ENCODE results near the gene GRID2.

Gene GRID2

DNA sequence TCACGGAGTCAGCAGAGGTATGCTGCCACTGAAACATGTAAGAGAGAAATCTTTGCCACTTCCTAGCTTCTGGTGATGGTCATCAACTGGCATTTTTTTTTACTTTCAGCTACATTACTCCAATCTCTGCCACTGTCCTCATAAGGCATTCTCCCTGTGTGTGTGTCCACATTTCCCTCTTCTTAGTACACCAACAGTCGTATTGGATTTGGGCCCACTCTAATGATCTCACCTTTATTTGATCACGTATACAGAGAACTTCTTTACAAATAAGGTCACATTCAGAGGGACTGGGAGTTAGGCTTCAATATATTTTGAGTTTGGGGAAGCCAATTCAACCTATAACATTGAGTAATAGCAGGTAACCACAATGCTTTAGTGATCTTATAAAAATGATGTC is 649.1 kb downstream of the GRID2 start:
- TF ChIP-seq, protein P1, sequence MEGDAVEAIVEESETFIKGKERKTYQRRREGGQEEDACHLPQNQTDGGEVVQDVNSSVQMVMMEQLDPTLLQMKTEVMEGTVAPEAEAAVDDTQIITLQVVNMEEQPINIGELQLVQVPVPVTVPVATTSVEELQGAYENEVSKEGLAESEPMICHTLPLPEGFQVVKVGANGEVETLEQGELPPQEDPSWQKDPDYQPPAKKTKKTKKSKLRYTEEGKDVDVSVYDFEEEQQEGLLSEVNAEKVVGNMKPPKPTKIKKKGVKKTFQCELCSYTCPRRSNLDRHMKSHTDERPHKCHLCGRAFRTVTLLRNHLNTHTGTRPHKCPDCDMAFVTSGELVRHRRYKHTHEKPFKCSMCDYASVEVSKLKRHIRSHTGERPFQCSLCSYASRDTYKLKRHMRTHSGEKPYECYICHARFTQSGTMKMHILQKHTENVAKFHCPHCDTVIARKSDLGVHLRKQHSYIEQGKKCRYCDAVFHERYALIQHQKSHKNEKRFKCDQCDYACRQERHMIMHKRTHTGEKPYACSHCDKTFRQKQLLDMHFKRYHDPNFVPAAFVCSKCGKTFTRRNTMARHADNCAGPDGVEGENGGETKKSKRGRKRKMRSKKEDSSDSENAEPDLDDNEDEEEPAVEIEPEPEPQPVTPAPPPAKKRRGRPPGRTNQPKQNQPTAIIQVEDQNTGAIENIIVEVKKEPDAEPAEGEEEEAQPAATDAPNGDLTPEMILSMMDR (IDR thresholded peaks at IDR 0.05; ENCODE audit: control insufficient read depth, extremely low read depth, insufficient read depth): no peak
- DNase-seq (ENCODE audit: low read depth): no peak
- H3K4me3 ChIP-seq (ENCODE audit: low read depth, low read length): no peak overlapping the region

DNA sequence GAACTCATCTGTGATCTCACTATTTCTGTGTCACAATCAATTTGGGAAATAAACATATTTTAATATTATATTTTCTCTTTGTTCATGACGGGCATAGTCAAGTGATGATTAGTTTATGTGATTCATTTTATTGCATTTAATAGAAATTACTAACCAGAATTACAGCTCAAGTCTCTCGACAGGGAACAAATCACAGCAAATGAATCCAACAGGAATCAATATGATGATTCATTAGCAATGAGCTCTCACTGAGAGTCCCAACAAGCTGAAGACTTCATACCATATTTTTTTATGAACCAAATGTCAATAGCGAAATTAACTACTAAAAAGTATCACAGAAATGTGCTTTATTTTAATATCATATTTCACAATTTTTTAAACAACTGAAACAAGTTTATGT is 649.7 kb downstream of the GRID2 start:
- DNase-seq (ENCODE audit: low read depth): no peak
- TF ChIP-seq, protein P1 (IDR thresholded peaks at IDR 0.05; ENCODE audit: control insufficient read depth, extremely low read depth, insufficient read depth): no peak
- H3K4me3 ChIP-seq (ENCODE audit: low read depth, low read length): no peak overlapping the region

DNA sequence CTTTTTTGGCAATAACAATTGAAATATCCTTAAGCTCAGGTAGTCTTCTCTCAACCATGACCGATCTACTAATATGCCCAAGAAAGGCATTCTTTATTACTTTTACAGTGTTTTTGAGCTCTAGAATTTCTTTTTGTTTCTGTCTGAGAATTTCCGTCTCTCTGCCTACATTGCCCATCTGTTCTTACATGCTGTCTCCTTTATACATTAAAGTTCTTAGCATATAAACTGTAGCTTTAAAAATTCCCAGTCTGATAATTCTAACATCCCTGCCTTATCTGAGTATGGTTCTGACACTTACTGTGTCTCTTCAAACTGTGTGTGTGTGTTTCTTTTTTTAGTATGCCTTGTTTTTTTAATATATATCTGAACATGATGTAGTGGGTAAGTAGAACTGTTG is 658.1 kb downstream of the GRID2 start:
- H3K4me3 ChIP-seq (ENCODE audit: low read depth, low read length): no peak overlapping the region
- TF ChIP-seq, protein P1 (IDR thresholded peaks at IDR 0.05; ENCODE audit: control insufficient read depth, extremely low read depth, insufficient read depth): no peak
- no peak for DNase-seq (ENCODE audit: low read depth)

DNA sequence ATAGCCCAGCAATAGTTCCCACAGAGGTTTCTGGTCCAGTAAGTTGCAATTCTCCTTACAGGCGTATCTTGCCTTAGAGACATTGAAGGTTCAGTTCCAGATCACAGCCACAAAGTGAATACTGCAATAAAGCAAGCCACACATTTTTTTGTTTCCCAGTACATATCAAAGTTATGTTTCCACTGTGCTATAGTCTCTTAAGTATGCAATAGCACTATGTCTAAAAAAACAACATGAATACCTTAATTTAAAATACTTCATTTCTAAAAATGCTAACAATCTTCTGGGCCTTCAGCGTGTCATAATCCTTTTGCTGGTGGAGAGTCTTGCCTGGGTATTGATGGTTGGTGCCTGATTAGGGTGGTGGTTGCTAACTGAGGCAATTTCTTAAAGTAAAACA is 659.1 kb downstream of the GRID2 start:
- no peak for DNase-seq (ENCODE audit: low read depth)
- no peak overlapping the region for H3K4me3 ChIP-seq (ENCODE audit: low read depth, low read length)
- TF ChIP-seq, protein P1 (IDR thresholded peaks at IDR 0.05; ENCODE audit: control insufficient read depth, extremely low read depth, insufficient read depth): no peak

DNA sequence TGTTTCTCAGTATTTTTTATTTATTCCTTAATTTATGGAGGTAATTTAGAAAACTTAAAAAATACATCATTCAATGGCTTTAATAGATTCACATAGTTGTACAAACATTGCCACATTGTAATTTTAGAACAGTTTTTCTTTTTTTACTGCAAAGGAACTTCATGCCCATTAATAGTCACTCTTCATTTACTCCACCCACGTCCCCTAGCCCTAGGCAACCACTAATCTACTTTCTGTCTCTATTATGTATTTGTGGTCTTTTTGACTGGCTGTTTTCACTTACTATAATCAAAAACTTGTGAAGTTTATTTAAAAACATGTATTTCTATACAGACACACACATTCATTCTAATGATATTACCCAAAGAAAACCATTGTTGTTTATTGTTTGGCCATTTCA is 664.8 kb downstream of the GRID2 start:
- DNase-seq (ENCODE audit: low read depth): no peak
- TF ChIP-seq, protein P1 (IDR thresholded peaks at IDR 0.05; ENCODE audit: control insufficient read depth, extremely low read depth, insufficient read depth): no peak
- H3K4me3 ChIP-seq (ENCODE audit: low read depth, low read length): no peak overlapping the region

DNA sequence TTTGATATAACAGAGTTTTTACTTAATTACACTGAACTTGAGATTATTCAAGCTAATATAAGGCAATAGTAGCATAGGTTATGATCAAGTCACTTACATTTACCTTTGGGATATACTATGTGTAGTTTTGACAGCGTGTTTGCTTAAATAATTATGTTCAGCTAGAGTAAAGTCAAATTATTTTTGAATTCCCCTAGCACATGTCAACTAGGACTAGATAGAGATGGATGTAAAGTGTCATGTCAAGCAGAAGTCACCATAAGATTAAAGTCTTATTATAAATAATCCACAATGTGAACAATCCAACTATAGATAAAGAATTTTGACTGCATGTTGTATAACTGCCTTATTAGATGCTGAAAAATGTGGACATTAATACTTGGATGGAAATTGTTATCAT is 665.2 kb downstream of the GRID2 start:
- no peak for DNase-seq (ENCODE audit: low read depth)
- TF ChIP-seq, protein P1 (IDR thresholded peaks at IDR 0.05; ENCODE audit: control insufficient read depth, extremely low read depth, insufficient read depth): no peak
- H3K4me3 ChIP-seq (ENCODE audit: low read depth, low read length): no peak overlapping the region

DNA sequence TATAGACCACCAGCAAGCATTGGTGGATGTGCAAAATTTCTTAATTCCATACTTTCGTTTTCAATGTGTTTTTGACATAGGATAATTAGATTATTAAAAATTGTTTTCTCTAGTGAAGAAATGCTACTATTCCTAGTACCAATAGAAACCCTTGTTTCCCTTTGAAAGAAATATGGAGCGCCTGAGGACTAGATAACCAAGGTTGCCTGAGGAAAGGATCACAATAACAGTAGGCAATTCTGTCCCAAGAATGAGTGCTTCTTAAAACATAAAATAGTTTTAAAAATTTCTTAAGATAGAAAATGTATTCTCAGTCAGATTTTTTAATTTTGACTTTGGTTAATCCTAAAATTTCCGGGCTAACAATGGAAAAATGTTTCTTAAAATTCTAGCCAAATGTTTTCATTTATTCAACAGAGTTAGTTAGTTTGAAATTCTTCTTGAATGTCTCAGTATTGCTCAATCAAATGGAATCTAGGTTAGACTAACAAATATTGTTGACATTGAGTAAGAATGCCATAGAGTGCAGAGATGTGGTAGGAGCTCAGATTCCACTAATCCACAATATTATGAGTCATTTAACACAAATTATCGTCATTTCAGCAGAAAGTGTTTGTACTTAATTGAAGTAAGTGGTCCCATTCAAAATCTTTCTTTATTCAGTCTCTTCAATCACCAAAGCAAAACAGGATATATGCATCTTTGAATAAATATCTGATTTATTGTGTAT is 666.0 kb downstream of the GRID2 start:
- no peak overlapping the region for H3K4me3 ChIP-seq (ENCODE audit: low read depth, low read length)
- TF ChIP-seq, protein P1 (IDR thresholded peaks at IDR 0.05; ENCODE audit: control insufficient read depth, extremely low read depth, insufficient read depth): no peak
- no peak for DNase-seq (ENCODE audit: low read depth)

All from LNCaP clone FGC (cell line).